AG04450 (cell line): ENCODE data around the gene SFXN5. TPM values are rescaled to one million over a fixed set of nuclear protein-coding genes. Genes with fewer than 3 reads are reported as not detected.

ENCODE experiments used
- CTCF ChIA-PET: fragments of 300-600, 350-600 bp; formaldehyde crosslinking; extraction: SDS; loops from one replicate; lab custom pipeline; 2022; ENCODE audit warnings: antibody characterized with exemption, inconsistent platforms; lab: Charles Lee
- POLR2A ChIA-PET: fragments of 350-600 bp; formaldehyde crosslinking; extraction: SDS; loops from one replicate; lab custom pipeline; 2021; ENCODE audit warnings: antibody characterized with exemption, inconsistent platforms; lab: Yijun Ruan, JAX
- DNase-seq: peaks from one replicate; pipeline ENCODE4 v3.0.0-alpha.2; 2011; ENCODE audit warnings: low read depth, low spot score
- H3K27ac ChIP-seq: one replicate; pipeline ENCODE4 v1.5.1; 2012; ENCODE audit warnings: low read depth, low read length, control low read depth
- H3K27me3 ChIP-seq: one replicate; pipeline ENCODE4 v1.6.0; 2012; ENCODE audit warnings: low read length; ENCODE audit not compliant: control insufficient read depth, insufficient read depth
- H3K4me3 ChIP-seq: 2 replicates; pipeline ENCODE4 v1.5.1; 2011; ENCODE audit warnings: mild to moderate bottlenecking, low read depth, low read length, control low read depth
- H3K9me3 ChIP-seq: 2 replicates; pipeline ENCODE4 v1.5.1; 2012; ENCODE audit warnings: low read length; ENCODE audit not compliant: control insufficient read depth, insufficient read depth
- polyA plus RNA-seq: library from polyadenylated mRNA; depleted of rRNA; stranded (reverse); fragments of >200 nt; gene quantifications from 2 replicates; pipeline ENCODE4 v1.2.3, GENCODE V29; 2011
- TF ChIP-seq, protein P1 (sequence below): IDR thresholded peaks from 2 replicates; pipeline ENCODE4 v1.5.1; 2011; ENCODE audit warnings: low read depth, low read length, control low read depth, inconsistent platforms

SFXN5 gene
- polyA plus RNA-seq, 1 experiment, result 11.8 TPM

GRCh38 chr2:73083886-73084800, 12.6 kb upstream of the SFXN5 start:
- Histone ChIP-seq H3K9me3 (no peaks in the 10 kb centered on the region; the same call in 1 of the 2 replicates), H3K27ac (no peak overlapping the region), H3K27me3 (no peaks in the 10 kb centered on the region), H3K4me3 (no peak overlapping the region)
- no peak for DNase-seq
- TF ChIP-seq, protein P1, sequence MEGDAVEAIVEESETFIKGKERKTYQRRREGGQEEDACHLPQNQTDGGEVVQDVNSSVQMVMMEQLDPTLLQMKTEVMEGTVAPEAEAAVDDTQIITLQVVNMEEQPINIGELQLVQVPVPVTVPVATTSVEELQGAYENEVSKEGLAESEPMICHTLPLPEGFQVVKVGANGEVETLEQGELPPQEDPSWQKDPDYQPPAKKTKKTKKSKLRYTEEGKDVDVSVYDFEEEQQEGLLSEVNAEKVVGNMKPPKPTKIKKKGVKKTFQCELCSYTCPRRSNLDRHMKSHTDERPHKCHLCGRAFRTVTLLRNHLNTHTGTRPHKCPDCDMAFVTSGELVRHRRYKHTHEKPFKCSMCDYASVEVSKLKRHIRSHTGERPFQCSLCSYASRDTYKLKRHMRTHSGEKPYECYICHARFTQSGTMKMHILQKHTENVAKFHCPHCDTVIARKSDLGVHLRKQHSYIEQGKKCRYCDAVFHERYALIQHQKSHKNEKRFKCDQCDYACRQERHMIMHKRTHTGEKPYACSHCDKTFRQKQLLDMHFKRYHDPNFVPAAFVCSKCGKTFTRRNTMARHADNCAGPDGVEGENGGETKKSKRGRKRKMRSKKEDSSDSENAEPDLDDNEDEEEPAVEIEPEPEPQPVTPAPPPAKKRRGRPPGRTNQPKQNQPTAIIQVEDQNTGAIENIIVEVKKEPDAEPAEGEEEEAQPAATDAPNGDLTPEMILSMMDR, result no peak
- ChIA-PET POLR2A (no interaction called here), CTCF (interaction anchor here (0.9 to 10.5 kb wide), 18 partner anchors 9 to 191 kb away, joined by 3 to 240 read pairs (median 6); partner anchors contain the start of gene RAB11FIP5)

DNA sequence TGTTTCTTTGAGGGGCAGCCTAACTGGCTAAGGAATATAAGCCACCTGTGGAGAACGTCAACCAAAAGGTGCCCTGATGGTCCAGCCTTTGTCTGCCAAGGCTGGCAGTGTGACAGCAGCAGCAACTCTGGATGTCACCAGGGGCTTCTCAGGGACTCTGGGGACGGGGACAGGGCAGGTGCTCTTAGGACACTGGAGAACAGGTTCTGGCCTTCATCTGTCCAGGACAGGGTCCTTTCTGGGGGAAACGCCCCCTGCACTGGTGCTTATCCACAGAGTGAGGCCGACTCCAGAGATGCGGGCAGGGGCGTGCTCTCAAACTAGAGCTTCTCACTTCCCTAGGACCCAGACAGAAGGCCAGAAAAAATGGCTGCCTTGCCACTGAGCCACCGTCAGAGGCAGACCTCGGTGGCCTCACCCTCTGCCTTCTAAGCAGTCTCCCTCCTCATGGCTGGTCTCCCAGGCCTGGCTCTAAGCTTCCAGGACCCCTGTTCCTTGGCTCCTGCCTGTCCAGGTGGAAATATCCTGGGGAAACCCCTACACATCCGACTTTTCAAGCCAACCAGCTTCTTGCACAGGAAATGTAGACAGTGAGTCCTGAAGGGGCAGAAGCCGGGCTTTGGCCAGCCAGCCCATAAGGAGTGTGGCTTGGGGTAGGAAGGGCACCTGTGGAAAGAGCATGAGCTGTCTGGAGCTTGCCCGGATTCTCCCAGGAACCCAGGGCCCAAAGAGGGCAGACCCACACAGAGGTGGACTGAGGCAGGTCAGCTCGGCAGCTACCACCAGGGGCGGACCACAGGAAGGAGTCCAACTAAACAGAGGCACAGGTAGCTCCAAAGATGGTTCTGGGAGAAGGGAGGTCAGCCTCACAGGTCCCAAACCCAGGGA, 11.3 kb upstream of the SFXN5 start:
- no peak overlapping the region for H3K4me3 ChIP-seq
- no peaks in the 10 kb centered on the region; the same call in 1 of the 2 replicates for H3K9me3 ChIP-seq
- POLR2A ChIA-PET, result no interaction called here
- TF ChIP-seq, protein P1, result no peak
- DNase-seq, result no peak
- no peak overlapping the region for H3K27ac ChIP-seq
- CTCF ChIA-PET, result interaction anchor here (0.9 to 10.5 kb wide), 4 partner anchors 28 to 95 kb away, joined by 3 to 240 read pairs (median 4); no protein-coding TSS in a partner anchor
- no peaks in the 10 kb centered on the region for H3K27me3 ChIP-seq

DNA sequence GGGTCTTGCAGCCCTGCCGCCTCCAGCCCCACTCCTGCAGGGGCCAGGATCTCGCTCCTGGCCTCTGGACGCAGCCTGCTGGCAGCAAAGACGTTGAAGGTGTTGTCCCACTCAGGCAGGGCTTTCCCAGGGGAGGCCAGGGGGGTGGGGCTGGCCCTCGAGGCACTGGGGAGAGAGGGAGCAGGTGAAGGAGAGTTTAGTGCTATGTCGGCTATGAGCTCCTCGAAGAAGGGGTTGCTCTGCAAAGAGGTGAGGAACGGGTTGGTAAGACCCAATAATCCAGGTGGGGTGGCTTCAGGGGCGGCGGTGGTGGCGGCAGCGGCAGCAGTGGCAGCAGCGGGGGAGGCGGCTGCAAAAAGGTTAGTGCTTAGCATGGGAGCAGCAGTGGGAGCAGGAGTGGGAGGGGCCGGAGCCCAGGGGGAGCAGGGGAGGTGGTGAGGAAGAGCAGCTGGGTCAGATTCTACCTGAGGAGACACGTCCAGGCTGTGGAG, 9.7 kb upstream of the SFXN5 start:
- ChIA-PET POLR2A (interaction anchor here (0.7 kb wide), 1 partner anchor 8 kb away, joined by 3 read pairs; no protein-coding TSS in a partner anchor), CTCF (interaction anchor here (1.6 to 10.5 kb wide), 2 partner anchors 79 to 96 kb away, joined by 4 to 240 read pairs; no protein-coding TSS in a partner anchor)
- no peak overlapping the region for H3K27ac ChIP-seq
- no peaks in the 10 kb centered on the region for H3K27me3 ChIP-seq
- TF ChIP-seq, protein P1, result no peak
- no peaks in the 10 kb centered on the region; the same call in 1 of the 2 replicates for H3K9me3 ChIP-seq
- no peak overlapping the region for H3K4me3 ChIP-seq
- no peak for DNase-seq

DNA sequence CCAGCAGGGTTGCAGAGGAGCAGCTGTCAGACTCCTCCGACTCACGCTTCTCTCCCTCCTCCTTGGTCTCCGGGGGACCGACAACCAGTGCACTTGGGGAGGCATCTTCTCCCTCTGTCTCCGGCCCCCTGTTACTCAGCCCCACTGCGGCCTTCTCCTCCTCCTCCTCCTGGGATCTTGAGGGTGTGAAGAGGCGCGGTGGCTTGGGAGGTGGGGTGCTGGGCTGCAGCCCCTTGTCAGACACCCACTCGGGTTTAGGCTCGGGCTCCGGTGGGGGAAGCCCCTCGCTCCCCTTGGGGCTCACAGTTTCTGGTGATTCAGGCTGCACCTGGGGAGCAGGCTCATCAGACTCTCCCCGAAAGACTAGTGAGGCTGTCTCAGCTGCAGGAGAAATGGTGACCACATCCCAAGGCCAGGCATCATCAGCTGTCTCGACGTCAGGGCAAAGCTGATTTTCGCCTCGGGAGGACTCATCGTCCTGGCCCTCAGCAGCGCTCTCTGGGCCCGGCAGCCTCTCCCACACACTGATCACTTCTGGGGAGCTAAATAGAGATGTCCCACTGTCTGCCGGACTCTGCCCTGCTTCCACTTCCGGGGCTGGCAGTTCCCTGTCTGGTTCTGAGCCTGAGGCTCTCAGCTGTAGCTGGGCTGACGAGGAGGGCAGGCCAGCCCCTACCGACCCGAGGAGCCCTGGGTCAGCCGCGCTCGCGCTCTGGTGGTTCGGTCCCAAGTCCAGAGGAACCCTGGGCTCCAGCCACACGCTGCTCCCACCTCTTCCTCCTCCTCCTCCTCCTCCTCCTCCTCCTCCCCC, 9.0 kb upstream of the SFXN5 start:
- DNase-seq, result no peak
- Histone ChIP-seq H3K9me3 (no peaks in the 10 kb centered on the region; the same call in 1 of the 2 replicates), H3K4me3 (no peak overlapping the region), H3K27ac (no peak overlapping the region), H3K27me3 (no peaks in the 10 kb centered on the region)
- CTCF ChIA-PET, result interaction anchor here (1.6 to 10.5 kb wide), 2 partner anchors 79 to 97 kb away, joined by 4 to 240 read pairs; no protein-coding TSS in a partner anchor
- TF ChIP-seq, protein P1, result no peak
- POLR2A ChIA-PET, result no interaction called here
